HEK293 (cell line): Measurements from ENCODE around the gene MYZAP.

Experiments used
- CTCF ChIA-PET: fragments of 350-600 bp; formaldehyde crosslinking; extraction: SDS; loops from one replicate; lab custom pipeline; 2021; ENCODE audit warnings: antibody characterized with exemption; lab: Yijun Ruan, JAX
- POLR2A ChIA-PET: fragments of 300-600 bp; formaldehyde crosslinking; extraction: SDS; loops from one replicate; lab custom pipeline; 2020; ENCODE audit warnings: antibody characterized with exemption, inconsistent platforms; lab: Yijun Ruan, JAX
- H3K27ac ChIP-seq: fragments of 200-500 bp; sonication (Bioruptor generic); 2 replicates; pipeline ENCODE4 v1.5.1; 2014; ENCODE audit warnings: low read depth, low read length, control low read depth, inconsistent platforms; ENCODE audit errors: extremely low read depth
- H3K36me3 ChIP-seq, 2 experiments: fragments of 200-500 bp in 1 of 2; sonication (Bioruptor generic) in 1 of 2; 1 replicate in 1 of 2; 2 replicates in 1 of 2; pipeline ENCODE4 v1.5.1; 2014 to 2017; ENCODE audit warnings: inconsistent platforms in 2 of 2, low read length in 2 of 2; ENCODE audit not compliant: control insufficient read depth in 2 of 2, insufficient read depth in 1 of 2
- H3K4me1 ChIP-seq: fragments of 200-500 bp; sonication (Bioruptor generic); 2 replicates; pipeline ENCODE4 v1.5.1; 2014; ENCODE audit warnings: mild to moderate bottlenecking, low read length, inconsistent platforms; ENCODE audit not compliant: control insufficient read depth, insufficient read depth
- H3K4me3 ChIP-seq: 2 replicates; pipeline ENCODE4 v1.5.1; 2011; ENCODE audit warnings: low read depth, mild to moderate bottlenecking, control low read depth, low read length, moderate library complexity
- H3K9me3 ChIP-seq: fragments of 200-500 bp; sonication (Bioruptor generic); 2 replicates; pipeline ENCODE4 v1.5.1; 2014; ENCODE audit warnings: low read depth, low read length, inconsistent platforms; ENCODE audit not compliant: control insufficient read depth, insufficient read depth
- BCL11B ChIP-seq: fragments of 450-650 bp; formaldehyde crosslinking; IDR thresholded peaks from 2 replicates; pipeline ENCODE4 v1.5.1; 2016; ENCODE audit warnings: low read depth, missing biosample characterization, missing genetic modification characterization
- GFI1B ChIP-seq: fragments of 450-650 bp; formaldehyde crosslinking; IDR thresholded peaks from 2 replicates; pipeline ENCODE4 v1.5.1; 2016; ENCODE audit warnings: missing biosample characterization, missing genetic modification characterization
- KLF16 ChIP-seq: fragments of 450-650 bp; formaldehyde crosslinking; IDR thresholded peaks from 2 replicates; pipeline ENCODE4 v1.5.1; 2017; ENCODE audit warnings: missing biosample characterization, missing genetic modification characterization
- MYNN ChIP-seq: fragments of 450-650 bp; formaldehyde crosslinking; IDR thresholded peaks from 2 replicates; pipeline ENCODE4 v1.5.1; 2016; ENCODE audit warnings: missing biosample characterization, missing genetic modification characterization, borderline replicate concordance
- SALL2 ChIP-seq: fragments of 450-650 bp; formaldehyde crosslinking; IDR thresholded peaks from 2 replicates; pipeline ENCODE4 v1.5.0; 2017; ENCODE audit warnings: missing biosample characterization, mild to moderate bottlenecking, missing genetic modification characterization, borderline replicate concordance
- YY1 ChIP-seq: fragments of 450-650 bp; formaldehyde crosslinking; IDR thresholded peaks from 2 replicates; pipeline ENCODE4 v1.5.1; 2018; ENCODE audit warnings: missing biosample characterization, missing genetic modification characterization
- ZBTB1 ChIP-seq: fragments of 450-650 bp; formaldehyde crosslinking; IDR thresholded peaks from 2 replicates; pipeline ENCODE4 v1.5.1; 2016; ENCODE audit warnings: missing biosample characterization, missing genetic modification characterization
- ZBTB20 ChIP-seq: fragments of 450-650 bp; formaldehyde crosslinking; IDR thresholded peaks from 2 replicates; pipeline ENCODE4 v1.5.1; 2016; ENCODE audit warnings: missing biosample characterization, missing genetic modification characterization
- ZNF121 ChIP-seq: fragments of 450-650 bp; formaldehyde crosslinking; IDR thresholded peaks from 2 replicates; pipeline ENCODE4 v1.5.1; 2016; ENCODE audit warnings: missing biosample characterization, missing genetic modification characterization
- ZNF146 ChIP-seq: fragments of 450-650 bp; formaldehyde crosslinking; IDR thresholded peaks from 2 replicates; pipeline ENCODE4 v1.5.1; 2016; ENCODE audit warnings: missing biosample characterization, missing genetic modification characterization
- ZNF157 ChIP-seq: fragments of 450-650 bp; formaldehyde crosslinking; IDR thresholded peaks from 2 replicates; pipeline ENCODE4 v1.5.1; 2016; ENCODE audit warnings: missing biosample characterization, missing genetic modification characterization
- ZNF174 ChIP-seq: fragments of 450-650 bp; formaldehyde crosslinking; IDR thresholded peaks from 2 replicates; pipeline ENCODE4 v1.5.0; 2017; ENCODE audit warnings: missing biosample characterization, mild to moderate bottlenecking, missing genetic modification characterization
- ZNF398 ChIP-seq: fragments of 450-650 bp; formaldehyde crosslinking; IDR thresholded peaks from 2 replicates; pipeline ENCODE4 v1.5.1; 2017; ENCODE audit warnings: missing biosample characterization, missing genetic modification characterization
- ZNF423 ChIP-seq: fragments of 450-650 bp; formaldehyde crosslinking; IDR thresholded peaks from 2 replicates; pipeline ENCODE4 v1.5.1; 2016; ENCODE audit warnings: missing biosample characterization, missing genetic modification characterization
- ZNF777 ChIP-seq: fragments of 450-650 bp; formaldehyde crosslinking; IDR thresholded peaks from 2 replicates; pipeline ENCODE4 v1.5.1; 2017; ENCODE audit warnings: missing biosample characterization, missing genetic modification characterization, borderline replicate concordance
- TF ChIP-seq, protein P1 (sequence below): fragments of 450-650 bp; formaldehyde crosslinking; IDR thresholded peaks from 2 replicates; pipeline ENCODE4 v1.5.1; 2017; ENCODE audit warnings: missing biosample characterization, missing genetic modification characterization
- TF ChIP-seq, protein P2 (sequence below): fragments of 450-650 bp; formaldehyde crosslinking; IDR thresholded peaks from 2 replicates; pipeline ENCODE4 v1.5.1; 2016; ENCODE audit warnings: missing biosample characterization, missing genetic modification characterization
- TF ChIP-seq, protein P3 (sequence below): IDR thresholded peaks from 2 replicates; pipeline ENCODE4 v1.6.1; 2011; ENCODE audit warnings: mild to moderate bottlenecking, low read depth, low read length, borderline replicate concordance

MYZAP gene

DNA sequence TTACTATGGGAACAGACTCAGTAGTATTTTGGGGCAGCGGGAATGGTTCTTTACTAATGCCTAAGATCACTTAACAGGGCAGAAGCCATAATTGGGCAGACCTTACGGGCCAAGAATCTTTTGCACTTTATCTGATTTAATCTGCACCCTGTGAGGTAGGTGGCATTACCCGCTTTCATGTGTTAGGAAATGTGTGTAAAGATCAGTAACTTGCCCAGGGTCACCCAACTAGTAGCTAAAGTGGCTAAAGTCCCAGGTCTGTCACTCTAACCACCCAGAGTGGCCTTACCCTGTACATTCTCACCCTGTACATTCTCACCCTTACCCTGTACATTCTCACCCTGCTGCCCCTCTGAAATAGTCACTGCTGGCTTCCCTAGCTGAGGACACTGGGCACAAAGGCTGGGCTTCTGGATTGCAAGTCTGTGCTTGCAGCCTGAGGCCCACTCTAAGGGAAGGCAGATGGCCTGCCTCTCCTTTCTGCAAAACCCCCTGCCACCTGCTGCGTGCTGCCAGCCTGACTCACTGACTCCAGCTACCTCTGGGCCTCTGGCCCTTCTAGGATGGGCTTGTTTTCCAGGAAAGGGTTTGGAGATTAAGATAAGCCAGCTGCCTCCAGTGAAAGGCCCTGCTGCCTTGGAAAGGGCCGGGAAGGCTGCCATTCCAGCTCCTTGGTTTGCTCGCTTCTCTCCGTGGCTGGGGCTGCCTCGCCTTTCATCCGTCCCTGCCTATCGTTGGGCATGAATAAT, 37.5 kb upstream of the MYZAP start:
- TF ChIP-seq GFI1B, result no peak
- no peak for TF ChIP-seq ZNF398 (tag by site-specific recombination)
- TF ChIP-seq YY1 (tag by site-specific recombination), result no peak
- TF ChIP-seq, protein P1, sequence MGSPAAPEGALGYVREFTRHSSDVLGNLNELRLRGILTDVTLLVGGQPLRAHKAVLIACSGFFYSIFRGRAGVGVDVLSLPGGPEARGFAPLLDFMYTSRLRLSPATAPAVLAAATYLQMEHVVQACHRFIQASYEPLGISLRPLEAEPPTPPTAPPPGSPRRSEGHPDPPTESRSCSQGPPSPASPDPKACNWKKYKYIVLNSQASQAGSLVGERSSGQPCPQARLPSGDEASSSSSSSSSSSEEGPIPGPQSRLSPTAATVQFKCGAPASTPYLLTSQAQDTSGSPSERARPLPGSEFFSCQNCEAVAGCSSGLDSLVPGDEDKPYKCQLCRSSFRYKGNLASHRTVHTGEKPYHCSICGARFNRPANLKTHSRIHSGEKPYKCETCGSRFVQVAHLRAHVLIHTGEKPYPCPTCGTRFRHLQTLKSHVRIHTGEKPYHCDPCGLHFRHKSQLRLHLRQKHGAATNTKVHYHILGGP (tag by site-specific recombination), result peak; percentile 70
- TF ChIP-seq ZNF174 (tag by site-specific recombination), result no peak
- TF ChIP-seq MYNN (tag by site-specific recombination), result no peak
- Histone ChIP-seq H3K4me3 (no peak overlapping the region), H3K36me3 (no peaks in the 10 kb centered on the region), H3K4me1 (no peaks in the 10 kb centered on the region), H3K27ac (no peak overlapping the region), H3K9me3 (no peaks in the 10 kb centered on the region)
- CTCF ChIA-PET, result interaction anchor here (0.6 to 1.6 kb wide), 3 partner anchors 11 to 1385 kb away, joined by 3 to 7 read pairs (median 4); no protein-coding TSS in a partner anchor
- POLR2A ChIA-PET, result no interaction called here

- H3K9me3 ChIP-seq, result no peaks in the 10 kb centered on the region
- ChIA-PET POLR2A (no interaction called here), CTCF (interaction anchor here (0.6 to 1.1 kb wide), 3 partner anchors 12 to 1384 kb away, joined by 3 to 4 read pairs (median 3); no protein-coding TSS in a partner anchor)
- no peak overlapping the region for H3K4me3 ChIP-seq
- no peak overlapping the region for H3K27ac ChIP-seq
- TF ChIP-seq, protein P2, sequence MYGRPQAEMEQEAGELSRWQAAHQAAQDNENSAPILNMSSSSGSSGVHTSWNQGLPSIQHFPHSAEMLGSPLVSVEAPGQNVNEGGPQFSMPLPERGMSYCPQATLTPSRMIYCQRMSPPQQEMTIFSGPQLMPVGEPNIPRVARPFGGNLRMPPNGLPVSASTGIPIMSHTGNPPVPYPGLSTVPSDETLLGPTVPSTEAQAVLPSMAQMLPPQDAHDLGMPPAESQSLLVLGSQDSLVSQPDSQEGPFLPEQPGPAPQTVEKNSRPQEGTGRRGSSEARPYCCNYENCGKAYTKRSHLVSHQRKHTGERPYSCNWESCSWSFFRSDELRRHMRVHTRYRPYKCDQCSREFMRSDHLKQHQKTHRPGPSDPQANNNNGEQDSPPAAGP (tag by site-specific recombination), result no peak
- TF ChIP-seq ZBTB1 (tag by site-specific recombination), result no peak
- TF ChIP-seq, protein P1 (tag by site-specific recombination), result no peak
- TF ChIP-seq, protein P3, sequence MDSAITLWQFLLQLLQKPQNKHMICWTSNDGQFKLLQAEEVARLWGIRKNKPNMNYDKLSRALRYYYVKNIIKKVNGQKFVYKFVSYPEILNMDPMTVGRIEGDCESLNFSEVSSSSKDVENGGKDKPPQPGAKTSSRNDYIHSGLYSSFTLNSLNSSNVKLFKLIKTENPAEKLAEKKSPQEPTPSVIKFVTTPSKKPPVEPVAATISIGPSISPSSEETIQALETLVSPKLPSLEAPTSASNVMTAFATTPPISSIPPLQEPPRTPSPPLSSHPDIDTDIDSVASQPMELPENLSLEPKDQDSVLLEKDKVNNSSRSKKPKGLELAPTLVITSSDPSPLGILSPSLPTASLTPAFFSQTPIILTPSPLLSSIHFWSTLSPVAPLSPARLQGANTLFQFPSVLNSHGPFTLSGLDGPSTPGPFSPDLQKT, result no peak
- TF ChIP-seq ZNF423 (tag by site-specific recombination), result no peak
- TF ChIP-seq BCL11B (tag by site-specific recombination), result no peak
- no peak for TF ChIP-seq ZNF157 (tag by site-specific recombination)
- TF ChIP-seq ZNF146 (tag by site-specific recombination), result no peak
- TF ChIP-seq ZBTB20 (tag by site-specific recombination), result no peak
- no peak for TF ChIP-seq KLF16 (tag by site-specific recombination)
- no peak for TF ChIP-seq ZNF777 (tag by site-specific recombination)
- TF ChIP-seq ZNF121 (tag by site-specific recombination), result no peak
- TF ChIP-seq SALL2 (tag by site-specific recombination), result no peak
- no peaks in the 10 kb centered on the region for H3K36me3 ChIP-seq
- no peaks in the 10 kb centered on the region for H3K4me1 ChIP-seq
Observed at GRCh38 chr15:57554812-57555179, 36.9 kb upstream of the MYZAP start.
